Right hindlimb (tissue), 1 donor: ENCODE data around the gene HYI.
"Not testable (repeated sequence)": the region's sequence is repeated elsewhere in the genome, so short reads cannot be mapped to it uniquely, and the experiment has no call there.

Experiments used
- DNase-seq: peaks from one replicate; pipeline ENCODE4 v3.0.0-alpha.2; 2018

The HYI gene

DNA sequence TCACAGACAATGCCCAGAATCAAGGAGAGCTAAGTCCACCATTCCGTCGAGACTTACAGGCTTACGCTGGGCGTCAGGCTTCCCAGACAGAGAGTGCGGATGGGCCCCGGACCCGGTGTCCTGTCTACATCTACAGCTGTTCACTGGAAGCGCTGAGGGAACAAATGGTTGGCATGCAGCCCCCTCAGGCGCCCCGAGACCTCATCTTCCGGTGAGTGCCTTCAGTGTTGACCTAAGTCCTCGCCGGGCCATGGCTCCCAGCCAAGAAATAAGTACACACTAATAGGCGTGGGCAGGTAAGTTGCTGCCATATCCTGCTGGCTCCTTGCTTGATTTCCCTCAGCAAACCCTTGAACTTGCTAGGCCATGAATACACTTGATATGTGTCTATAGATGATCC, 26.2 kb downstream of the HYI start:
- peak; percentile 26 for DNase-seq

DNA sequence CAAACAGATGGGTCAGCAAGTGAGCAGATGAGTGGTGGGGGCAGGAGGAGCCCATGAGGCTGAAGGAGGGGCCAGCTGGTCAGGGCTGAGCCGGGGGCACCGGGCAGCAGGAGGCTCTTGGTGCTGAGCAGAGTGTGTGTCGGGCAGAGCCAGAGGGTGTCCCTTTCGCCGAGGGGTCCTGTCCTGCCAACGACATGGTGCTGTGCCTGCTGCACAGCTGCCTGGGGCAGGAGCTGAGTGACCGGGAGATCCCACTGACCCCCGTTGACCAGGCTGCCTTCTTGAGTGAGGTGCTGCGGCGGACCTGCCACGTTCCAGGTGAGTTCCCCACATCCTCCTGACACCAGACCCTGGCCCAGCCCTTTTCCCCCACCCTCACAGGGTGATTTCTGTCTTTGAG, 27.5 kb downstream of the HYI start:
- peak; percentile 13 for DNase-seq

- DNase-seq = peak; percentile 0
Observed at GRCh38 chr1:43425045-43425444, 28.7 kb downstream of the HYI start.

DNA sequence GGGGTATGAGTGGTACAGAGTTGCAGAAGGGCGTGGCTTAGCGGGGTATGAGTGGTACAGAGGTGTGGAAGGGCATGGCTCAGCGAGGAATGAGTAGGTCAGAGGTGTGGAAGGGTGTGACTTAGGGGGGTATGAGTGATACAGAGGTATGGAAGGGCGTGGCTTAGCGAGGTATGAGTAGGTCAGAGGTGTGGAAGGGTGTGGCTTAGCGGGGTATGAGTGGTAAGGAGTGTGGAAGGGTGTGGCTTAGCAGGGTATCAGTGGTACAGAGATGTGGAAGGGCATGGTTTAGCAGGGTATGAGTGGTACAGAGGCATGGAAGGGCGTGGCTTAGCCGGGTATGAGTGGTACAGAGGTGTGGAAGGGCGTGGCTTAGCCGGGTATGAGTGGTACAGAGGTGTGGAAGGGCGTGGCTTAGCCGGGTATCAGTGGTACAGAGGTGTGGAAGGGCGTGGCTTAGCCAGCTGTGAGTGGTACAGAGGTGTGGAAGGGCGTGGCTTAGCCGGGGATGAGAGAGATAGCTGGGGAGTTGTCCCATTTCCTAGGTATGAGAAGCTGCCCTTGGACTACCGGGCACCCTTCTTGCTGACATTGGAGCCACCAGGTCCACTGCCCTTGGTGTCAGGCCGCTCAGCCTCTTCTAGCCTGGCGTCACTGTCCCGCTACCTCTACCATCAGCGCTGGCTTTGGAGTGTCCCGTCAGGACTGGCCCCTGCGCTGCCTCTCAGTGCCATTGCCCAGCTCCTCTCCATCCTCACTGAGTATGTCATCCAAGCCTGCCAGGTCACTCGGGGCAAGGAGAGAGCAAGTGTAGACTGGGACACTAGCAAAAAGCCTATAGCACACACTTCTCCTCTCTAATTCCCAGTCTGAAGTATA, 29.8 kb downstream of the HYI start:
- DNase-seq = peak; percentile 1

DNA sequence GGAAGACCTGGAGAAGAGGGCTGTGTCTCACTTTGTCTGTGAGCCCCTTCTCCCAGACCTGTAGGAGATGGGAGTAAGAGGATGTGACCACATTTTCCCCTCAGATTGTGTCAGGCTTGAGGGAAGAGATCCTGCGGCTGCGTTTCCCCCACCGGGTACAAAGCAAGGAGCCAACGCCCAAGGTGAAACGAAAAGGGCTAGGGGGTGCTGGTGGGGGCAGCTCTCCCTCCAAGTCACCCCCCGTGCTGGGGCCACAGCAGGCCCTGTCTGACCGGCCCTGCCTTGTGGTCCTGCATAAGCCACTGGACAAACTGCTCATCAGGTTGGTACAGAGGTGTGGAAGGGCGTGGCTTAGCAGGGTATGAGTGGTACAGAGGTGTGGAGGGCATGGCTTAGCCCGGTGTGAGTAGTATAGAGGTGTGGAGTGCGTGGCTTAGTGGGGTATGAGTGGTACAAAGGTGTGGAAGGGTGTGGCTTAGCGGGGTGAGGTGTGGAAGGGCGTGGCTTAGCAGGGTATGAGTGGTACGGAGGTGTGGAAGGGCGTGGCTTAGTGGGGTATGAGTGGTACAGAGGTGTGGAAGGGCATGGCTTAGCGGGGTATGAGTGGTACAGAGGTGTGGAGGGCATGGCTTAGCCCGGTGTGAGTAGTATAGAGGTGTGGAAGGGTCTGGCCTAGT, 30.6 kb downstream of the HYI start:
- no peak for DNase-seq

DNA sequence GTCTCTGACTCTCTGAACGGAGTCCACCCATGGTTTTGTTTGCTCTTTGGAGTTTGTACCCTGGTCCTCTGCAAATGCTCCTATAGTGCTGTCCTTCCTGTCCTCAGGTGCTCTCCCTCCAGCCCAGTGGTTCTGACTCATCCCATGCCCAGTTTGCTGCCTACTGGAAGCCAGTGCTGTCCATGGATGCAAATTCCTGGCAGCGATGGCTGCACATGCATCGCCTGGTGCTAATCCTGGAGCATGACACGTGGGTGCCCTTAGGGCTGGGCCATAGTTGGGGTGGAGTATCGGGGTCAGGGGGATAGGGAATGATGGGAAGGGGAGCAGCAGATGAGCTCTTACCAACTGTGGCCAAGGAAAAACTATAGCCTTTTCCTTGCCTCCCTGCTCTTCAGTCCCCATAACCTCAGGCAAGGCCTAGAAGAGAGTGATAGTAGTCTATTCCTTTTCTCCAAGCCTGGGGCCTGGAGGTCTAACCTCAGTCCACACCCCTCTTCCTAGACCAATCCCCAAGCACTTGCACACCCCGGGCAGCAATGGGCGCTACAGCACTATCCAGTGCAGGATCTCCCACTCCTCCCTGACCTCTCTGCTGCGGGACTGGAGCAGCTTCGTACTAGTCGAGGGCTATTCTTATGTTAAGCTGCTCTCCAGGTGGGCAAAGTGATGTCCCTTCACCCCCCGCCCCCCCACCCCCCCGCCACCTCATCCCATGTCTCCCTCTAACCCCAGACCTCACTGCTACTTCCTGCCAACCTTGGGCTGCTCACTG, 31.6 kb downstream of the HYI start:
- DNase-seq = no peak

DNA sequence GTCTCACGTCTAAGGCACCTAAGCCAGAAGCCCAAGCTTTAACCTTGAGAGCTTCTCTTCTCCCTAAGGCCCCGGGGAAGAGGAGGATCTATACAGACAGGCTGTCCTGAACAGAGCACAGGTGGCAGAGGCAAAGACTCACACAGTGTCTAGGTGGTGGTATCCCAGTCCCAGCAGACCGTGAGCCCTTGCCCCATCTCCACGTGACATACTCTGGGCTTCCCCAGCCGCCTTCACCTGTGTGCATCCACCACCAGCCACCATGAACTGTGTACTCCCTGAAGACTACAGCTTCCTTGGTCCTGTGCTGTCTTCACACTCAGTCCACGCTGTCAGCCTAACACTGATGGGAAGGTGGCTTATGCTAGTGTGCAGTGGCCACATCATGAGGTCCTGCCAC, 32.3 kb downstream of the HYI start:
- DNase-seq = no peak

DNA sequence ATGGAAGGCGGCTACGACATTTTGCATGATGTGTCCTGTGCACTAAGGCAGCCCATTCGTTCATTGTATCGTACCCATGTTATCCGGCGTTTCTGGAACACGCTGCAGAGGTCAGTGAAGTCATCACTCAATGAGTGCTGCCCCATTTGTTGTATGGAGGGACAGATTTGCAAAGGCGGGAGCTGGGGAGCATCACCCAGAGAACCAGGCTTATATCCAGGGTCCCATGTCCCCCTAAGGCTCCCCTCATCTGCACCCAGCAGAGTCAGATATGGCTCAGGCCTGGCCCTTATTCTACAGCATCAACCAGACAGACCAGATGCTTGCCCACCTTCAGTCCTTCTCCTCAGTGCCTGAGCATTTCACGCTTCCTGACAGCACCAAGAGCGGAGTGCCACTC, 32.9 kb downstream of the HYI start:
- no peak for DNase-seq

DNA sequence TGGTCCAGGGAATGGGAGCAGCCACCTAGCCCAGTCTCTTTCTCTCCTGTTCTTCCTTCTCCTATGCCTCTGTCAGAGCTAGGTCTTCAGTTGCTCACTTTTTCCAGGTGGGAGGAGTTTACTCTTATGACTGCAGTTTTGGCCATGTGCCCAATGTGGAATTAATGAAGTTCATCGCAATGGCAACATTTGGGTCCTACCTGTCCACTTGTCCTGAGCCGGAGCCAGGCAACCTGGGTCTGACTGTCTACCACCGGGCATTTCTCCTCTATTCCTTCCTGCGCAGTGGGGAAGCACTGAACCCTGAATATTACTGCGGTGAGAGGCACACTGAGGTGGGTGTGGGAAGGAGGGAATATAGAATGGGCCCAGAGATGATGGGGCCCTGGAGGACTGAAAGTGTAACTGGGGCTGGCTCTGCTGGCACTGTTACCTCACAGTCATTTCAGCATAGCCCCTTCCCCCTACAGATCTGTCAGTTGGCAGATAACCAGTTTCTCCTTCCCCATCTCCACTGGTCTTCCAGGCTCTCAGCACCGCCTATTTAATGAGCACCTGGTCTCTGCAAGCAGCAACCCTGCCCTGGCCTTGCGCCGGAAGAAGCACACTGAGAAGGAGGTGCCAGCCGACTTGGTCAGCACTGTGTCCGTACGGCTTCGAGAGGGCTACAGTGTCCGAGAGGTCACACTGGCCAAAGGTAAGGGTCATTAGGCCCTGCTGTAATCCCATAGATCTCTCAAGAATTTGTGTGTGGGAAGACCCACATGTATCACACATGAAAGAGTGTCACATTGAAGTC, 33.9 kb downstream of the HYI start:
- DNase-seq = no peak

GRCh38 chr1:43418858-43419257, 34.9 kb downstream of the HYI start:
- no peak for DNase-seq

- no peak for DNase-seq
Observed at GRCh38 chr1:43415901-43416300, 37.8 kb downstream of the HYI start.

DNA sequence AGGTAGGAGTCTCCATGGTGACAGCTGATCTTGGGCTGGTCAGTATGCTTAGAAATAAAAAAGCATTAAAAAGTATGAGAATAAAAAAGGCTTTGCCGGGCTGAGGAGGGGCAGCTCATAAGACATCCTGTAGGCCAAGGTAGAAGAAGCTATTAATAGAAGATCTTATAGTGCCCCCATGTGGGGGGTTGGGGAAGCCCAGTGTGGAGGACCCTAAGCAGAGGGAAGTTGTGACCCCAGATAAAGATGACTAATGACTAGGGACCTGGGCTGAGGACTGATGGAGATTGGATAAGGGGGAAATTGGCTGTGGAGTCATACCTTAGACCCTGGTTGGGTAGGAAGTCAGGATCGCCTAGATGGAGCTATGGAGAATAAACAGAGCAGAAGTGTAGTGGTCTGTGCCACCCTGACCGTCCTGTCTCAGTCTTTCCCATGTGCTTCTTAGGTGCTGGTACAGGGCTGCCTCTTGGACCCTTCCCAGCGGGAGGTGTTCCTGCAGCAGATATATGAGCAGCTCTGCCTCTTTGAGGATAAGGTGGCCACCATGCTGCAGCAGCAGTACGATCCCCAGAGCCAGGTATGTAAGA, 39.0 kb downstream of the HYI start:
- DNase-seq = peak; percentile 51

GRCh38 chr1:43413426-43413825, 40.3 kb downstream of the HYI start:
- DNase-seq = not testable (repeated sequence)

- no peak for DNase-seq
Observed at GRCh38 chr1:43410571-43410970, 43.2 kb downstream of the HYI start.

DNA sequence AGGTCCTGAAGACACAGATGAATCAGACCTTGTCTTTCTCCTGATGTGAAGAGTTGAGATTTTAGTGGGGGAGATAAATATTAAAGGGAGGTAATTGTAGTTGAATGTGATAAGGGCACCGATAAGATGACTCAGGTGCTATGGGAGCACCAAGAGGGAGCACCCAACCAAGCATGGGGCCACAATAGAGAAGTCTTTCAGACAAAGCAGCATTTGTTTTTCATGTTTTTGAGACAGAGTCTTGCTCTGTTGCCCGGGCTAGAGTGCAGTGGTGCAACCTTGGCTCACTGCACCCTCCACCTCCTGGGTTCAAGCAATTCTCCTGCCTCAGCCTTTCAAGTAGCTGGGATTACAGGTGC, 47.9 kb downstream of the HYI start:
- no peak for DNase-seq

DNA sequence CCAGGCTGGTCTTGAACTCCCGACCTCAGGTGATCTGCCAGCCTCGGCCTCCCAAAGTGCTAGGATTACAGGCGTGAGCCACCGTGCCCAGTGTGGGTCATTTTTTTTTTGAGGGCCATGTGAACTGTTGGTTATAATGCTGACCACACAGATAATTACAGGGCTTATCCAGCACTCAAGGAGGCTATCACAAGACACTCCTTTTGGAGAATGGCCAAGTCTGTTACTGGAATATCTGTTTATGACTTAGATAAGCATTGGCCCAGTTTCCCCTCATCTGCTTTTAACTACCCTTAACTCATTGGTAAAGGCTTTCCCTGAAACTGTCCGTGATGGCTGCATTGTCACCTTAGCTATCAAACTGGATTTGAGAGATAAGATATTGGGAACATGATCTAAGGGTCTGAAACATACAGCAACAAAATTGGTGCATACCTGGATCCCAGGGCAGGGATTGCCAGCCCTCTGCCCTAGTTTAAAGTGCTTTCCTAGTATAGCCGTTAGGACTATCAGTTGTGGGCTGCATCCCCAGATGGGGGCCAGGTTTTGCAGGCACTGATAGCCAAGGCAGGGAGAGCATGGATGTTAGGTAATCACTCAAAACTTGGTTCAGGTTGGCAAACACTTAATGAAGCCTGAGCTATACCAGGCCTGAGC, 48.4 kb downstream of the HYI start:
- no peak for DNase-seq

GRCh38 chr1:43404353-43404752, 49.4 kb downstream of the HYI start:
- no peak for DNase-seq

DNA sequence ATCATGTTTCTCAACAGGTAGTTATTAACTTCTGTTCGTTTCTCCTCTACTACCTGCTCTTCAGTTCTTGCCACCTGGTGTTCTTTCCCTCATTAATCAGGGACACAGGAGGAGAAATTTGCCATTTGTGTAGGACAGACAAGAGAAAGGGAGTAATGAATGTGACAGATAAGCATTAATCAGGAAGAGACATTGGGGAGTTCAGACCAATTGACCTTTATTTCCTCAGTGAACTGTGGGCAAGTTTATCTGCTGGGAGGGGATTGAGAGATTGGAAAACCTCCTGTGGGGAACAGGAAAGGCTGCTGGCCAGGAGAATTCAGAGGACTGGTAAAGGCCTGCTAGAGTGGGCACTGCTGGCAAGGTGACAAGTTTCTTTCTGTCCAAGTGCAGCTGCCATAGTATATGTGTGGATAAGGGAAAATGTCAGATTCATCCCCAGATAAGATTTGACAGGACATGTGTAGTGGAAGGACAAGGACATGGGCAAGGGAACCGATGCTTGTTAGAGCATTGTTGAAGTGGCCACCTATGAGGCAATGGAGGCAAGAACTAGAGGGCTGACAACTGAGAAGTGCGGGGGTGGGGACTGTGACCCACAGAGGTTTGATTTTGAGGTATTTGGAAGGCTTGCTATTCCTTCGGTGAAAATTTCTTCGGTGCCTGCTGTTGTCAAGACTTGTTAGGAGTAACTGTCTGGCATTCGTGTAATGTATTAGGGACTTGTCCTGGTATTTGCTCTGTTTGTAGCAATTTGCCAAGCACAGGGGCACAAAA, 51.5 kb downstream of the HYI start:
- DNase-seq = no peak
